ENCODE data around the gene ZMYND11.

ZMYND11 gene

GRCh38 chr10:135132-135600, at the start of gene ZMYND11:
TSS of gene ZMYND11 (plus strand) at chr10:135455. CDS start at chr10:180013, 44,558 bp downstream.
- Mint-ChIP-seq H3K4me1 (peaks cover 56% of the 10 kb centered on the region), H3K27ac (peak within 1 kb of the TSS; percentile 91 to 98), H3K9me3 (no peaks in the 10 kb centered on the region), H3K4me3 (peak within 1 kb of the TSS; percentile 82 to 92), H3K27me3 (no peaks in the 10 kb centered on the region)
- ATAC-seq, result peak; percentile 43
- DNase-seq, result peak; percentile 67 to 72

GRCh38 chr10:86031-86430, 49.2 kb upstream of the ZMYND11 start:
- no peak for ATAC-seq
- no peak overlapping the region for H3K4me3 Mint-ChIP-seq
- peaks cover 14% of the 10 kb centered on the region for H3K27me3 Mint-ChIP-seq
- no peak for DNase-seq
- H3K9me3 Mint-ChIP-seq, result no peaks in the 10 kb centered on the region
- no peaks in the 10 kb centered on the region for H3K4me1 Mint-ChIP-seq
- no peak overlapping the region for H3K27ac Mint-ChIP-seq

GRCh38 chr10:87177-88080, 47.8 kb upstream of the ZMYND11 start:
- H3K4me1 Mint-ChIP-seq, result no peaks in the 10 kb centered on the region

GRCh38 chr10:88253-88652, 47.0 kb upstream of the ZMYND11 start:
- H3K27ac Mint-ChIP-seq, result no peak overlapping the region
- peaks cover 1% of the 10 kb centered on the region for H3K27me3 Mint-ChIP-seq
- H3K4me3 Mint-ChIP-seq, result no peak overlapping the region
- no peaks in the 10 kb centered on the region for H3K4me1 Mint-ChIP-seq
- H3K9me3 Mint-ChIP-seq, result no peaks in the 10 kb centered on the region
- ATAC-seq (no peak), DNase-seq (no peak)

More at GRCh38 chr10:87177-88080, 47.8 kb upstream of the ZMYND11 start:
- Mint-ChIP-seq H3K4me3 (no peak overlapping the region), H3K27ac (no peak overlapping the region), H3K9me3 (no peaks in the 10 kb centered on the region), H3K27me3 (peaks cover 5% of the 10 kb centered on the region)
- ATAC-seq (no peak), DNase-seq (no peak)

- ATAC-seq (no peak), DNase-seq (no peak)
- H3K9me3 Mint-ChIP-seq, result peaks cover 0 to under 1% of the 10 kb centered on the region in 2 donors
- H3K27me3 Mint-ChIP-seq, result no peaks in the 10 kb centered on the region
- no peaks in the 10 kb centered on the region for H3K4me1 Mint-ChIP-seq
- peak overlapping the region in 1 of 2 donors; percentile 23 for H3K27ac Mint-ChIP-seq
- H3K4me3 Mint-ChIP-seq, result no peak overlapping the region
Measured at GRCh38 chr10:89248-89647, 46.0 kb upstream of the ZMYND11 start.

GRCh38 chr10:90161-90560, 45.1 kb upstream of the ZMYND11 start:
- Mint-ChIP-seq H3K4me1 (no peaks in the 10 kb centered on the region), H3K4me3 (no peak overlapping the region), H3K9me3 (peaks cover 8 to 10% of the 10 kb centered on the region in 2 donors), H3K27me3 (no peaks in the 10 kb centered on the region), H3K27ac (no peak overlapping the region)
- DNase-seq (no peak), ATAC-seq (no peak)

- no peak overlapping the region for H3K4me3 Mint-ChIP-seq
- H3K27me3 Mint-ChIP-seq, result no peaks in the 10 kb centered on the region
- ATAC-seq (no peak), DNase-seq (no peak)
- H3K9me3 Mint-ChIP-seq, result peaks cover 12 to 16% of the 10 kb centered on the region in 2 donors
- no peaks in the 10 kb centered on the region for H3K4me1 Mint-ChIP-seq
- H3K27ac Mint-ChIP-seq, result no peak overlapping the region
Measured at GRCh38 chr10:91313-91712, 43.9 kb upstream of the ZMYND11 start.

GRCh38 chr10:92153-92552, 43.1 kb upstream of the ZMYND11 start:
- no peaks in the 10 kb centered on the region for H3K4me1 Mint-ChIP-seq
- no peak for DNase-seq
- H3K4me3 Mint-ChIP-seq, result no peak overlapping the region
- no peak overlapping the region for H3K27ac Mint-ChIP-seq
- H3K9me3 Mint-ChIP-seq, result peaks cover 17 to 22% of the 10 kb centered on the region in 2 donors
- ATAC-seq, result no peak
- no peaks in the 10 kb centered on the region for H3K27me3 Mint-ChIP-seq

- Mint-ChIP-seq H3K4me3 (no peak overlapping the region), H3K4me1 (no peaks in the 10 kb centered on the region), H3K27me3 (no peaks in the 10 kb centered on the region), H3K9me3 (peaks cover 22 to 25% of the 10 kb centered on the region in 2 donors), H3K27ac (no peak overlapping the region)
- DNase-seq (no peak), ATAC-seq (no peak)
Measured at GRCh38 chr10:92846-93245, 42.4 kb upstream of the ZMYND11 start.

GRCh38 chr10:94613-95012, 40.6 kb upstream of the ZMYND11 start:
- no peak overlapping the region for H3K27ac Mint-ChIP-seq
- H3K4me1 Mint-ChIP-seq, result no peaks in the 10 kb centered on the region
- no peaks in the 10 kb centered on the region for H3K27me3 Mint-ChIP-seq
- peaks cover 25 to 27% of the 10 kb centered on the region in 2 donors for H3K9me3 Mint-ChIP-seq
- no peak overlapping the region for H3K4me3 Mint-ChIP-seq
- DNase-seq (no peak), ATAC-seq (no peak)

GRCh38 chr10:95356-96115, 39.7 kb upstream of the ZMYND11 start:
- H3K27me3 Mint-ChIP-seq, result no peaks in the 10 kb centered on the region
- H3K9me3 Mint-ChIP-seq, result peaks cover 25 to 27% of the 10 kb centered on the region in 2 donors
- no peak overlapping the region for H3K27ac Mint-ChIP-seq
- no peak overlapping the region for H3K4me3 Mint-ChIP-seq
- ATAC-seq (no peak), DNase-seq (no peak)
- no peaks in the 10 kb centered on the region for H3K4me1 Mint-ChIP-seq

GRCh38 chr10:96466-96865, 38.8 kb upstream of the ZMYND11 start:
- Mint-ChIP-seq H3K9me3 (peaks cover 25 to 27% of the 10 kb centered on the region in 2 donors), H3K27me3 (no peaks in the 10 kb centered on the region), H3K4me3 (no peak overlapping the region), H3K27ac (no peak overlapping the region), H3K4me1 (no peaks in the 10 kb centered on the region)
- DNase-seq (no peak), ATAC-seq (no peak)

GRCh38 chr10:104416-104815, 30.8 kb upstream of the ZMYND11 start:
- Mint-ChIP-seq H3K27ac (no peak overlapping the region), H3K9me3 (no peaks in the 10 kb centered on the region), H3K4me3 (no peak overlapping the region), H3K4me1 (peaks cover 20% of the 10 kb centered on the region), H3K27me3 (no peaks in the 10 kb centered on the region)
- DNase-seq (no peak), ATAC-seq (no peak)

- H3K4me3 Mint-ChIP-seq, result no peak overlapping the region
- no peaks in the 10 kb centered on the region for H3K27me3 Mint-ChIP-seq
- H3K4me1 Mint-ChIP-seq, result peaks cover 20% of the 10 kb centered on the region
- no peaks in the 10 kb centered on the region for H3K9me3 Mint-ChIP-seq
- no peak for DNase-seq
- ATAC-seq, result no peak
- H3K27ac Mint-ChIP-seq, result no peak overlapping the region
Measured at GRCh38 chr10:104862-105565, 30.2 kb upstream of the ZMYND11 start.

GRCh38 chr10:105806-106205, 29.4 kb upstream of the ZMYND11 start:
- Mint-ChIP-seq H3K27me3 (no peaks in the 10 kb centered on the region), H3K4me3 (no peak overlapping the region), H3K27ac (no peak overlapping the region), H3K4me1 (peaks cover 20% of the 10 kb centered on the region), H3K9me3 (no peaks in the 10 kb centered on the region)
- no peak for DNase-seq
- ATAC-seq, result no peak

Measured in stimulated activated naive CD8-positive, alpha-beta T cell treated with anti-CD3 and anti-CD28 coated beads, Interleukin-15, amount 100 ng/mL, for 72 hours (primary cell).